KBM-7 (cell line): ENCODE results near the gene PTPRT.

Source experiments
- DNase-seq: peaks from one replicate; pipeline ENCODE4 v3.0.0-alpha.2; 2015
- in situ Hi-C: fragments of 300-500 bp; cut with MboI; formaldehyde crosslinking; loops from 2 replicates; pipeline ENCODE4 v1.14.3; 2020; ENCODE audit warnings: low sequenced_read_pairs, low pct_unique_long_range_greater_than_20kb, mixed read lengths

Gene PTPRT

GRCh38 chr20:42346189-42347170 is 843.2 kb downstream of the PTPRT start:
- in situ Hi-C loops, result no loop called here
- no peak for DNase-seq

- no peak for DNase-seq
- in situ Hi-C loops, result no loop called here
These were observed 848.1 kb downstream of the PTPRT start for GRCh38 chr20:42341654-42342053.

- DNase-seq, result no peak
- in situ Hi-C loops, result no loop called here
These were observed 849.3 kb downstream of the PTPRT start for GRCh38 chr20:42340368-42340767.

GRCh38 chr20:42338294-42339201 is 851.2 kb downstream of the PTPRT start:
- in situ Hi-C loops, result no loop called here
- no peak for DNase-seq

- in situ Hi-C loops, result no loop called here
- no peak for DNase-seq
These were observed 853.1 kb downstream of the PTPRT start for GRCh38 chr20:42336576-42336975.

GRCh38 chr20:42319252-42320013 is 870.3 kb downstream of the PTPRT start:
- DNase-seq, result no peak
- in situ Hi-C loops, result no loop called here

GRCh38 chr20:42313704-42314103 is 876.0 kb downstream of the PTPRT start:
- no peak for DNase-seq
- in situ Hi-C loops, result no loop called here

- no peak for DNase-seq
- in situ Hi-C loops, result no loop called here
These were observed 880.7 kb downstream of the PTPRT start for GRCh38 chr20:42309050-42309449.

GRCh38 chr20:42308171-42308570 is 881.5 kb downstream of the PTPRT start:
- in situ Hi-C loops, result no loop called here

GRCh38 chr20:42295592-42295991 is 894.1 kb downstream of the PTPRT start:
- DNase-seq, result no peak
- in situ Hi-C loops, result no loop called here

More at GRCh38 chr20:42308171-42308570, 881.5 kb downstream of the PTPRT start:
- DNase-seq, result no peak

- in situ Hi-C loops, result no loop called here
- DNase-seq, result no peak
These were observed 894.7 kb downstream of the PTPRT start for GRCh38 chr20:42294976-42295375.

GRCh38 chr20:42281801-42282200 is 907.9 kb downstream of the PTPRT start:
- no peak for DNase-seq
- in situ Hi-C loops, result no loop called here

GRCh38 chr20:42276718-42277602 is 912.7 kb downstream of the PTPRT start:
- DNase-seq, result no peak

GRCh38 chr20:42274986-42275385 is 914.7 kb downstream of the PTPRT start:
- in situ Hi-C loops, result no loop called here
- DNase-seq, result no peak

More at GRCh38 chr20:42276718-42277602, 912.7 kb downstream of the PTPRT start:
- in situ Hi-C loops, result no loop called here

- no peak for DNase-seq
- in situ Hi-C loops, result no loop called here
These were observed 917.2 kb downstream of the PTPRT start for GRCh38 chr20:42272516-42272915.

- in situ Hi-C loops, result no loop called here
- DNase-seq, result no peak
These were observed 919.2 kb downstream of the PTPRT start for GRCh38 chr20:42270539-42270938.

- DNase-seq, result no peak
- in situ Hi-C loops, result no loop called here
These were observed 921.8 kb downstream of the PTPRT start for GRCh38 chr20:42267793-42268384.

- in situ Hi-C loops, result no loop called here
- no peak for DNase-seq
These were observed 927.9 kb downstream of the PTPRT start for GRCh38 chr20:42261766-42262270.
